ENCODE data around the gene ADCY7.
"Not testable (repeated sequence)": the region's sequence is repeated elsewhere in the genome, so short reads cannot be mapped to it uniquely, and the experiment has no call there.

Gene ADCY7

GRCh38 chr16:50340578-50340977 is 74.2 kb downstream of the ADCY7 start:
- Histone ChIP-seq H3K27ac (replicated peaks) (no peak overlapping the region), H3K4me3 (replicated peaks; ENCODE audit: insufficient read depth, low read length) (no peak overlapping the region), H3K27me3 (ENCODE audit: insufficient read depth, poor library complexity, severe bottlenecking) (no peaks in the 10 kb centered on the region)
- DNase-seq (ENCODE audit: low read depth in 1 of 2, low spot score in 1 of 2): no peak
- no peak for TF ChIP-seq POLR2AphosphoS5 (IDR thresholded peaks at IDR 0.05; ENCODE audit: low read depth)
- no peak for TF ChIP-seq REST (IDR thresholded peaks at IDR 0.05; ENCODE audit: insufficient replicate concordance, low read depth)
- no peak for TF ChIP-seq CTCF (IDR thresholded peaks at IDR 0.05; ENCODE audit: insufficient read depth, low read length)
- no peak for TF ChIP-seq GABPA (IDR thresholded peaks at IDR 0.05; ENCODE audit: low read depth)
- no peak for TF ChIP-seq SPI1 (IDR thresholded peaks at IDR 0.05; ENCODE audit: borderline replicate concordance, low read depth)

DNA sequence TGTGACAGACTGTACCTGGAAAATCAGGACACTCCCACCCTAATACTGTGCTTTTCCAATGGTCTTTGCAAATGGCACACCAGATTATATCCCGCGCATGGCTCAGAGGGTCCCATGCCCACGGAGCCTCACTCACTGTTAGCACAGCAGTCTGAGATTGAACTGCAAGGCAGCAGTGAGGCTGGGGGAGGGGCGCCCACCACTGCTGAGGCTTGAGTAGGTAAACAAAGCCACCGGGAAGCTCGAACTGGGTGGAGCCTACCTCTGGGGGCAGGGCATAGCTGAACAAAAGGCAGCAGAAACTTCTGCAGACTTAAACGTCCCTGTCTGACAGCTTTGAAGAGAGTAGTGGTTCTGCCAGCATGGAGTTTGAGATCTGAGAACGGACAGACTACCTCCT is 77.2 kb downstream of the ADCY7 start:
- not testable (repeated sequence) for H3K4me3 ChIP-seq (replicated peaks; ENCODE audit: insufficient read depth, low read length); H3K27me3 ChIP-seq (ENCODE audit: insufficient read depth, poor library complexity, severe bottlenecking); DNase-seq (ENCODE audit: low read depth in 1 of 2, low spot score in 1 of 2); H3K27ac ChIP-seq (replicated peaks)

DNA sequence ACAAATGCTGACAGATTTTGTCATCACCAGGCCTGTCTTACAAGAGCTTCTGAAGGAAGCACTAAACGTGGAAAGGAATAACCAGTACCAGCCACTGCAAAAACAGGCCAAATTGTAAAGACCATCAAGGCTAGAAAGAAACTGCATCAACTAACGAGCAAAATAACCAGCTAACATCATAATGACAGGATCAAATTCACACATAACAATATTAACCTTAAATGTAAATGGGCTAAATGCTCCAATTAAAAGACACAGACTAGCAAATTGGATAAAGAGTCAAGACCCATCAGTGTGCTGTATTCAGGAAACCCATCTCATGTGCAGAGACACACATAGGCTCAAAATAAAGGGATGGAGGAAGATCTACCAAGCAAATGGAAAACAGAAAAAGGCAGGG is 78.9 kb downstream of the ADCY7 start:
- not testable (repeated sequence) for H3K27me3 ChIP-seq (ENCODE audit: insufficient read depth, poor library complexity, severe bottlenecking); H3K4me3 ChIP-seq (replicated peaks; ENCODE audit: insufficient read depth, low read length); H3K27ac ChIP-seq (replicated peaks); DNase-seq (ENCODE audit: low read depth in 1 of 2, low spot score in 1 of 2)

DNA sequence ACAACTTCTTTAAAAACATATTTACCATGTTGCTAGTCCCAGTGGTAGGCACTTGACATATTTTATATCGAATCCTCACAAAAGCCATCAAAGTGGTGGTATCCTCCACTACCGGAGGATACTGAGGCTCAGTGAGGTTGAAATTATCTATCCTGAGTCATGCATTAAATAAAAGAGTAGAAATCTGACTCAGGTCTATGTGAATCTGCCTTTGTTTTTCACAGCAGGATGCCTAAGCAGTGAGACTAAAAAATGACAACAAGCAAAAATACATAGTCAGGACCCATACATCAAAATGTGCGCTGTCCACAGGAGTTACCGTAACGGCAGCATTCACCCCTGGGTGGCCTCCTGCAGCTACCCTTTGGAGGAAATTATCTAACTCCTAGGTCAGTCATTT is 84.8 kb downstream of the ADCY7 start:
- Histone ChIP-seq H3K27me3 (ENCODE audit: insufficient read depth, poor library complexity, severe bottlenecking) (no peaks in the 10 kb centered on the region), H3K27ac (replicated peaks) (no peak overlapping the region)
- DNase-seq (ENCODE audit: low read depth in 1 of 2, low spot score in 1 of 2): no peak

More for the DNA sequence above, 84.8 kb downstream of the ADCY7 start:
- TF ChIP-seq SPI1 (IDR thresholded peaks at IDR 0.05; ENCODE audit: borderline replicate concordance, low read depth): no peak
- TF ChIP-seq POLR2AphosphoS5 (IDR thresholded peaks at IDR 0.05; ENCODE audit: low read depth): no peak
- TF ChIP-seq REST (IDR thresholded peaks at IDR 0.05; ENCODE audit: insufficient replicate concordance, low read depth): no peak
- TF ChIP-seq CTCF (IDR thresholded peaks at IDR 0.05; ENCODE audit: insufficient read depth, low read length): no peak
- TF ChIP-seq GABPA (IDR thresholded peaks at IDR 0.05; ENCODE audit: low read depth): no peak
- no peak overlapping the region for H3K4me3 ChIP-seq (replicated peaks; ENCODE audit: insufficient read depth, low read length)
